GM21381 (cell line): Measurements from ENCODE around the gene SIPA1.
"Not testable (repeated sequence)": the region's sequence is repeated elsewhere in the genome, so short reads cannot be mapped to it uniquely, and the experiment has no call there.

ENCODE experiments used
- ATAC-seq: cut with Tn5 transposase; IDR thresholded peaks from one replicate; pipeline ENCODE4 v1.9.1; 2021; ENCODE audit warnings: mild to moderate bottlenecking, moderate library complexity; ENCODE audit not compliant: unreplicated experiment

The SIPA1 gene

DNA sequence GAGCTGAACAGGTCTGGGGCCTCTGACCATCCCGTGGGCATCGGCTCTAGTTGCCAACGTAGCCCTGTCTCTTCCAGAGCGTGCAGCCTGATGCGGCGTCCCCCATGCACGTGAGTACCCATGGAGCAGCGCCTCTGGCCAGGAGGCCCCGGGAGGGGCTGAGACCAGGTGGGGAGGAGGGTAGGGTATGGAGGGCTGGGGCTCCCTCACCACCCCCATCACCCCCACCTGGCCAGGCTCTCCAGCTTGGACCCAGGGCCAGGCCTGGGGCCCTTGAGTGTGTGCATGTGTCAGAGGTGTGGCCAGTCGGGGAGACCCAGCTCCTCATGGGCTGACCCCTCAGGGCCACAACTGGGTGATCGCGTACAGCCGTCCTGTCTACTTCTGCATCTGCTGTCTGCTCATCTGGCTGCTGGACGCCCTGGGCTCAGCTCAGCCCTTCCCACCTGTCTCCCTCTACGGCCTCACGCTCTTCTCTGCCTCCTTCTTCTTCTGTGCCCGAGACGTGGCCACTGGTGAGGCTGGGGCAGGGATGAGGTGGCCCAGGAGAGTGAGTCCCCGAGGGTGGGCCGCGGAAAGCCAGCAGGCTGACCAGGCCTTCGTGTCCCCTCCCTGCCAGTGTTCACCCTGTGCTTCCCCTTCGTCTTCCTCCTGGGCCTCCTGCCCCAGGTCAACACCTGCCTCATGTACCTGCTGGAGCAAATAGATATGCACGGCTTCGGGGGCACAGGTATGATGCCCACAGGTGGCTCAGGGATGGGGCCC, 13.9 kb upstream of the SIPA1 start:
- ATAC-seq, result no peak

GRCh38 chr11:65624931-65625627, 12.8 kb upstream of the SIPA1 start:
- ATAC-seq, result no peak

GRCh38 chr11:65625628-65626342, 12.1 kb upstream of the SIPA1 start:
- ATAC-seq, result no peak

- ATAC-seq, result no peak
Observed at GRCh38 chr11:65627202-65627601, 10.7 kb upstream of the SIPA1 start.

GRCh38 chr11:65629579-65629978, 8.3 kb upstream of the SIPA1 start:
- ATAC-seq, result no peak

GRCh38 chr11:65630215-65630614, 7.7 kb upstream of the SIPA1 start:
- no peak for ATAC-seq

- no peak for ATAC-seq
Observed at GRCh38 chr11:65633390-65634108, 4.4 kb upstream of the SIPA1 start.

DNA sequence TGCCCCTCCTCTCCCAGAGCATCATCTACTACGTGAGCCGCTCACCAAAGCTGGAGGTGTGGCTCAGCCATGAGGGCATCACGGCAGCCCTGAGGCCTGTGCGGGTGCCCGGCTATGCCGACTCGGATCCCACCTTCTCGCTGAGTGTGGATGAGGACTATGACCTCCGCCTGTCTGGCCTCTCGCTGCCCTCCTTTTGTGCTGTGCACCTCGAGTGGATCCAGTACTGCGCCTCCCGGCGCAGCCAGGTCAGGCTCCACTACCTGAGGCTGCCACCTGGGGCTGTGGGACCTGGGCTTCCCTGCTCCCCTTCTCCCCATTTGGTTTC, 3.8 kb upstream of the SIPA1 start:
- no peak for ATAC-seq

GRCh38 chr11:65634440-65634839, 3.5 kb upstream of the SIPA1 start:
- ATAC-seq, result no peak

DNA sequence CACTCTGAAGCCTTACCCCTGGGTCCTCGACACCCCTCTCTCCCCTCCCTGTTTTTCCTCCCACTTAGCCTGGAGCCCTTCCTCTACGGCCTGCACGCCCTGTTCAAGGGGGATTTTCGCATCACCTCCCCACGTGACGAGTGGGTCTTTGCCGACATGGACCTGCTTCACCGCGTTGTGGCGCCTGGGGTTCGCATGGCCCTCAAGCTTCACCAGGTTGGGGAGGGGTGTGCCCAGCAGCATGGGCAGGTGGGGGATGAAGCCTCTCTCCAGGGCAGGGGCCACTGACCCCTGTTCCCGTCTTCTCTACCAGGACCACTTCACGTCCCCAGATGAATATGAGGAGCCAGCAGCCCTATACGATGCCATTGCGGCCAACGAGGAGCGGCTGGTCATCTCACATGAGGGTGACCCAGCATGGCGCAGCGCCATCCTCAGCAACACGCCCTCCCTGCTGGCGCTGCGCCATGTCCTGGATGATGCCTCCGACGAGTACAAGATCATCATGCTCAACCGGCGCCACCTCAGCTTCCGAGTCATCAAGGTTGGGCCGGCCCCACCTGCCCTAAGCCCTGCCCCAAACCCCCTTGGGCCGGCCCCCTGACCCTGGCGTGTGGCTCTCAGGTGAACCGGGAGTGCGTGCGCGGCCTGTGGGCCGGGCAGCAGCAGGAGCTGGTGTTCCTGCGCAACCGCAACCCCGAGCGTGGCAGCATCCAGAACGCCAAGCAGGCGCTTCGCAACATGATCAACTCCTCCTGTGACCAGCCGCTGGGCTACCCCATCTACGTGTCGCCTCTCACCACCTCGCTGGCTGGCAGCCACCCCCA, 2.8 kb upstream of the SIPA1 start:
- no peak for ATAC-seq

DNA sequence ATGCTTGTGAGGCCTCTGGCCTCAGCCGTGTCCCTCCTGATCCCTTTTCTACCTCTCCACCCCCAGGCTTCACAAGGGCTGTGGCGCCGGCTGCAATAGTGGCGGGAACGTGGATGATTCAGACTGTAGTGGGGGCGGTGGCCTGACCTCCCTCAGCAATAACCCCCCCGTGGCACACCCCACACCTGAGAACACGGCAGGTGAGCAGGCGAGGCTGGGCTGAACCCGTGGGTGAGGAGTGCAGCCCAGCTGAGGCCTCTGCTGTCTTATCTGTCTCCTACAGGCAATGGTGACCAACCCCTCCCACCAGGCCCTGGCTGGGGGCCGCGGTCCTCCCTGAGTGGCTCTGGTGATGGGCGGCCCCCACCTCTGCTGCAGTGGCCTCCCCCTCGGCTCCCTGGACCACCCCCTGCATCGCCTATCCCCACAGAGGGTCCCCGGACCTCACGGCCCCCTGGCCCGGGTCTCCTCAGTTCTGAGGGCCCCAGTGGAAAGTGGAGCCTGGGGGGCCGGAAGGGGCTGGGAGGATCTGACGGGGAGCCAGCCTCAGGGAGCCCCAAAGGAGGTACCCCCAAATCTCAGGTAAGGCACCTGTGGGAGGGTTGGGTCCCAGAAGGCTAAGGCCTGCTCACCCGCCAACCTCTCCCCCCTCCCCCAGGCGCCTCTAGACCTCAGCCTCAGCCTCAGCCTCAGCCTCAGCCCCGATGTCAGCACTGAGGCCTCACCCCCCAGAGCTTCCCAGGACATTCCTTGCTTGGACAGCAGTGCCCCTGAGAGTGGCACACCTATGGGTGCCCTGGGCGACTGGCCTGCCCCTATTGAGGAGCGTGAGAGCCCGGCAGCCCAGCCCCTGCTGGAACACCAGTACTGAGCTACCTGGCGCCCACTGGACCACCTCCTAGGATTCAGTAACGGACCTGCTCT, 1.5 kb upstream of the SIPA1 start:
- ATAC-seq, result no peak

GRCh38 chr11:65637032-65637557, 806 bp upstream of the SIPA1 start:
- ATAC-seq, result no peak

GRCh38 chr11:65639228-65639597, 1.3 kb downstream of the SIPA1 start:
- not testable (repeated sequence) for ATAC-seq

DNA sequence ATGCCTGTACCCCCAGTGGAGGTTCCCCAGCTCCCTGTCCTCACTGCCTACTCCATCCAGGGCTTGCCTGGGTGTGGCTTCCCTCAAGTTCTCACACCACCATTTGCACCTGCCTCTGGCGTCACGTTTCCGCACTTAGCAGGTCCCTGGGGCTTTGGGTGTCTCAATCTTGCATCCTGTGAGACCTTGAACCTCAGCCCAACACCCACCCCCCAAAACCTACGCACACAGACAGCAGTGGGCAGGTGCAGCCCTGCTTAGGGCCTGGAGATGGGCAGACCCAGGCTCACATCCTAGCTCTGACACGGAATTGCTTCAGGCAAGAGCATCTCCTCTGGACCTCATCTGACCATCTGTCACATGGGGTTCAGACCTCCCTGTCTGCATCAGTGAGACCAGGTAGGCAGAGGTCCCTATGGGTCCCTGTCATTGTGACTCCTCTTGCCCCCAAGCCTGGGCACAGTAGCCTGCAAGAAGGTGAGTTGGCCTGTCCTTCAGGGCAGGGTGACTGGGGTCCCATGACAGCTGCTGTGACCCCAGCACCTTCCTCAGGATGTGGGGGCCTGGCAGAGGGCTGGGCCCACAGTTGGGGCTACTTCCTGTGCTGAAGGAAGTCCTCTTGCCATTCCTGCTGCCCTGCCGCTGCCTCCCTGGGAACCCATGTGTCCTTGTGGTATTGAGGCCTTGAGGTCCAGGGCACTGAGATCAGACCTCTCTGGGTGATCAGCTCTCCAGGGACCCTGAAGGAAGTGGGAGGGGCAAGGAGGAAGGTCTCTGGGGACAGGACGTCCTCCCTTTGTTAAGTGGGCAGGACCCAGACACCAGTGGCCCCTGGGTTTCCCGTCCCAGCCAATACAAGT, 2.0 kb downstream of the SIPA1 start:
- ATAC-seq, result peak; percentile 41

DNA sequence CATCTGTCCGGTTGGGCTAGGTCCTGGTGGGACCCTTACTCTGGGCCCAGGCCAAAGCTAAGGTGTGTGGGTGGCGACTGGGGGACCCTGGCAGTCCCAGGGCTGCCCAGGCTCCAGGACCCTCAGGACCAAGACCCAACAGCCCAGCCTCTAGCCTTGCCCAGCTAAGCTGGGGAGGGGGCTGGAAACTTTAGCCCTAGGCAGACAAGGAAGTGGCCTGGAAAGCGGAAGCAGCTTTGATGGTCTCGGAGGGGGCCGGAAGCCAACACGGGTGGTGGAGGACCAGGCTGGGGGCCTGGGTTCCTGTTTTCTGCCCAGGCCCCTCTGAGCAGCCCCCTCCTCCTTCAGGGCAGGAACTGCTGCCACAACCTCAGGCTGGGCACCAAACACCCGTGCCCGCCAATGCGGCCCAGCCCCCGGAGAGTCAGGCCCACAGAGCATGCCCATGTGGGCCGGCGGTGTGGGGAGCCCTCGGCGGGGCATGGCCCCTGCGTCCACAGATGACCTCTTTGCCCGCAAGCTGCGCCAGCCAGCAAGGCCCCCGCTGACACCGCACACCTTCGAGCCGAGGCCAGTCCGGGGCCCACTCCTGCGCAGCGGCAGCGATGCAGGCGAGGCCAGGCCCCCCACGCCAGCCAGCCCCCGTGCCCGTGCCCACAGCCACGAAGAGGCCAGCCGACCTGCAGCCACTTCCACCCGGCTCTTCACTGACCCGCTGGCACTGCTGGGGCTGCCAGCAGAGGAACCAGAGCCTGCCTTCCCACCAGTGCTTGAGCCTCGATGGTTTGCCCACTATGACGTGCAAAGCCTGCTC, 2.8 kb downstream of the SIPA1 start:
- no peak for ATAC-seq

GRCh38 chr11:65641297-65642013, 3.6 kb downstream of the SIPA1 start:
- ATAC-seq, result no peak
